ENCODE results near the gene MAP3K6. TPM values are rescaled to one million over a fixed set of nuclear protein-coding genes. Genes with fewer than 3 reads are reported as not detected.
"Not testable (repeated sequence)": the region's sequence is repeated elsewhere in the genome, so short reads cannot be mapped to it uniquely, and the experiment has no call there.

MAP3K6 gene
- total RNA-seq, 3 donors from 2014 or later = 18.5 to 38.5 (median 28.5) TPM

DNA sequence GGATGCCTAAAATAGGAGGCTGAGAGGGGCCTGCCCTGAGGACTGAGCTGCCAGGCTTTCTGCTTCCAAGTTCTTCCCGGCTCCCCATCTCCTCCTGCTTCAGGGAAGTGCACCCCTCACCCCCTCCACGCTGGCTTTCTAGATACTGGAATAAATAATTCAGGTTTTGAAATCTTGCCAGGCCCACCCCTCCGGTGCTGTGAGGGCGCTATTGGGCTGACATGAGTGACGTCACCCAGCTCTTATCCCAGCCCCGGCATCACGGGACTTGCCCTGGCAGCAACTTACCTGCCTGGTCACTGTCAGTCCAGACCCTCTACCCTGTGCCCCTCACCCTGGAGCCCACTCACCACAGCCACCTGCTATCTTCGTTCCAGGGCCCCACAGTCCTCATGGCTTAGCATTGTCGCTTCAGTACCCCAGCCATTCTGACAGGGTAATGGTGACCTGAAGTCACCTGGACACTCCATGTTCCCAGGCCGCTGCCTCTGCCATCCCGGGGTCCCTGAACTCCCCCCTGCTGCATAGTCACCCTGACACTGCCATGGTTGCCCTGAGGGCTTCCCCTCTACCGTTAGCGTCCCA lies 24.8 kb upstream of the MAP3K6 start:
- peak; percentile 34 for ATAC-seq
- DNase-seq = peak in 2 of 3 donors; percentile 53 to 59
- TF ChIP-seq, protein P1, sequence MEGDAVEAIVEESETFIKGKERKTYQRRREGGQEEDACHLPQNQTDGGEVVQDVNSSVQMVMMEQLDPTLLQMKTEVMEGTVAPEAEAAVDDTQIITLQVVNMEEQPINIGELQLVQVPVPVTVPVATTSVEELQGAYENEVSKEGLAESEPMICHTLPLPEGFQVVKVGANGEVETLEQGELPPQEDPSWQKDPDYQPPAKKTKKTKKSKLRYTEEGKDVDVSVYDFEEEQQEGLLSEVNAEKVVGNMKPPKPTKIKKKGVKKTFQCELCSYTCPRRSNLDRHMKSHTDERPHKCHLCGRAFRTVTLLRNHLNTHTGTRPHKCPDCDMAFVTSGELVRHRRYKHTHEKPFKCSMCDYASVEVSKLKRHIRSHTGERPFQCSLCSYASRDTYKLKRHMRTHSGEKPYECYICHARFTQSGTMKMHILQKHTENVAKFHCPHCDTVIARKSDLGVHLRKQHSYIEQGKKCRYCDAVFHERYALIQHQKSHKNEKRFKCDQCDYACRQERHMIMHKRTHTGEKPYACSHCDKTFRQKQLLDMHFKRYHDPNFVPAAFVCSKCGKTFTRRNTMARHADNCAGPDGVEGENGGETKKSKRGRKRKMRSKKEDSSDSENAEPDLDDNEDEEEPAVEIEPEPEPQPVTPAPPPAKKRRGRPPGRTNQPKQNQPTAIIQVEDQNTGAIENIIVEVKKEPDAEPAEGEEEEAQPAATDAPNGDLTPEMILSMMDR (IDR thresholded peaks at IDR 0.05) = no peak
- Histone ChIP-seq H3K4me1 (ENCODE audit: low read depth) (peaks cover 15% of the 10 kb centered on the region), H3K4me3 (no peak overlapping the region), H3K36me3 (ENCODE audit: low read depth) (no peaks in the 10 kb centered on the region), H3K9me3 (no peaks in the 10 kb centered on the region)
- intact Hi-C loops (cut with DNase I, micrococcal nuclease) = loop anchor here (5.0 kb wide), 2 partner anchors 34 to 89 kb away; no protein-coding TSS in a partner anchor

DNA sequence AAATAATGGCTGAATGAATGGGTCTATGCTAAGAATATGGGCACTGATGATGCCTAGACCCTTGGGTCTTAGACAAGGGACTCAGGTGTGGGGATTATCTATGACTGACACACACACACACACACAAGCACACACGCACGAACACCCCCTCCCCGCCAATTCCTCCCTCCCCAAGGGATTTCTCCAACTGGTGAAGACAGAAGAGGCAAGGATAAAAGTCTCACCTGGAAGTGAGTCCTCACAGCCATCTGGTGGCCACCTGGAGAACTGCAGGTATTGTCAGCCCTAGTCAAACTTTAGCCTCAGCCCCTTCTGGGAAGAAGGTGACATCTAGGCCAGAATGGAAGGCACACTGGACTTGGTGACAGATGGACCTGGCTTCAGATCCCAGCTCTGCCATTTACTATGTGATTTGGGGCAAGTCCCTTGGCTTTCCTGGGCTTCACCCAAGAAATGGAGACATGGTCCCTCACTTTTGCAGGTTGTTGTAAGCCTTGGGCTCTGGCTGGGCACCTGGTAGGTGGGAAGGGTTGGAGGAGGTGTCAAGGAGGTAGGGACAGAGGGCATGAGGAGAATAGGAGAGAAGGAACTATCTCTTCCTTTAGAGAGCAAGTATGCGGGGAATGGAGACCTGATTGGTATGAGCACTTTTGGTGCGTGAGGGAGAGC lies 21.7 kb upstream of the MAP3K6 start:
- Histone ChIP-seq H3K36me3 (ENCODE audit: low read depth) (no peaks in the 10 kb centered on the region), H3K4me1 (ENCODE audit: low read depth) (peaks cover 15% of the 10 kb centered on the region), H3K4me3 (no peak overlapping the region), H3K9me3 (no peaks in the 10 kb centered on the region)
- ATAC-seq = peak; percentile 56
- DNase-seq = peak in 2 of 3 donors; percentile 83 to 90
- intact Hi-C loops (cut with DNase I, micrococcal nuclease) = loop anchor here in 1 of 2 donors (5.0 kb wide), 1 partner anchor 86 kb away; no protein-coding TSS in a partner anchor
- TF ChIP-seq, protein P1 (IDR thresholded peaks at IDR 0.05) = peak; percentile 82

DNA sequence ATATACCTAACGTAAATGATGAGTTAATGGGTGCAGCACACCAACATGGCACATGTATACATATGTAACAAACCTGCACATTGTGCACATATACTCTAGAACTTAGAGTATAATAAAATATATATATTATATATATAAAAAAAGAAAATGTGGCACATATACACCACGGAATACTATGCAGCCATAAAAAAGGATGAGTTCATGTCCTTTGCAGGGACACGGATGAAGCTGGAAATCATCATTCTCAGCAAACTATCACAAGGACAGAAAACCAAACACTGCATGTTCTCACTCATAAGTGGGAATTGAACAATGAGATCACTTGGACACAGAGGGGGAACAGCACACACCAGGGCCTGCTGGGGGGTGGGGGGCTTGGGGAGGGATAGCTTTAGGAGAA lies 18.0 kb upstream of the MAP3K6 start:
- not testable (repeated sequence) for H3K4me3 ChIP-seq; ATAC-seq; H3K9me3 ChIP-seq; DNase-seq; H3K36me3 ChIP-seq (ENCODE audit: low read depth); H3K4me1 ChIP-seq (ENCODE audit: low read depth)
- intact Hi-C loops (cut with DNase I, micrococcal nuclease) = loop anchor here in 1 of 2 donors (5.0 kb wide), 1 partner anchor 82 kb away; no protein-coding TSS in a partner anchor

DNA sequence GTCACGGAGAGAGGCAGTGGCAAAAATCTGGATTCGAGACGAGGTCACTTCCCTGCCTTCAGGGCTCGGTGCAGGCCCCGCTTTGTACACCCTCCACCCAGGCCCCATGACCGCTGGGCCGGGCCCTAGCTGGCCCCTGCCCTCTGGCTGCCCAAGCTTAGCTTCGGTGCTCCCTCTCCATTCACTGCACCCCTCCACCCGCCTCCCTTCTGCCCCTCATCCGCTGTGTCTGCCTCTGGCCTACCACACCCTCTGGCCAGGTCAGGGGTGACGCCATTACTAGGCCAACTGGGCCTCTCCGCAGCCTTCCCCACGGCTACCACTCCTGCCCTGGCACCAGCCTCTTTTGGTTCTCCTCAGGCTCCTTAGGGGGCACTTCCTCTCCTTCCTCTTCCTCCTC lies 16.9 kb upstream of the MAP3K6 start:
- TF ChIP-seq, protein P1 (IDR thresholded peaks at IDR 0.05) = no peak
- intact Hi-C loops (cut with DNase I, micrococcal nuclease) = no loop called here
- Histone ChIP-seq H3K4me3 (no peak overlapping the region), H3K4me1 (ENCODE audit: low read depth) (no peaks in the 10 kb centered on the region), H3K36me3 (ENCODE audit: low read depth) (no peaks in the 10 kb centered on the region), H3K9me3 (no peaks in the 10 kb centered on the region)
- DNase-seq (no peak), ATAC-seq (no peak)

DNA sequence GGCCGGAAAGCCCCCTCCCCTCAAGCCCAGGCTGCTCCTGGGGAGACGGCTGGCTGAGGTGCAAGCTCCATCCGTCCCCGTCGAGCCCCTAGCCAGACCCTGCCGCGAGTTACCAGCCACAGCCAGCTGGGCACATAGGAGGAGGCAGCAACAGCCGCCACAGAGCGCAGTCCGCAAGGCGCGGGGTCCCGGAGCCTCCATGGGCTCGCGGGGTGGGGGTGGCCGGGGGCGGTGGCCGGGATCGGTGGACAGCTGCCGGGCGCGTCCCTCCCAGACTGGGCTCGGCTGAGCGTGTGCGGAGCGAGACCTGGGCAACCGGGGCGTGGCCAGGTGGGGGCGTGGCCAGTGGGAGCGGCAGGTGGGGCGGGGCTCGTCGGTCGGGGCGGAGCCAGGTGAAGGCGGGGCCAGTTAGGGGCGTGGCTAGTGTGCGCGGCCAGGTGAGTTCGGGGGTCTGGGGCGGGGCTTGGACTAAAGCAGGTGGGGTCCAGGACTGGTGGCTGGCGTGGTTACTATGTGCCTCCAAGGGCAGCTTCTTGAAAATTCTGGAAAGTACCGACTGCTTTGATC lies 16.4 kb upstream of the MAP3K6 start, which contains the start of gene CD164L2:
CD164L2 (minus strand) TSS at position 295 of the 567 bp plus-strand sequence; CDS start at position 201, 94 bp downstream.
- TF ChIP-seq, protein P1 (IDR thresholded peaks at IDR 0.05) = no peak
- intact Hi-C loops (cut with DNase I, micrococcal nuclease) = no loop called here
- no peaks in the 10 kb centered on the region for H3K4me1 ChIP-seq (ENCODE audit: low read depth)
- H3K9me3 ChIP-seq = no peaks in the 10 kb centered on the region
- peak; percentile 97 for ATAC-seq
- peak; percentile 86 to 91 (median 89) for DNase-seq
- no peaks in the 10 kb centered on the region for H3K36me3 ChIP-seq (ENCODE audit: low read depth)
- no peak within 1 kb of the TSS for H3K4me3 ChIP-seq

Data from mucosa of descending colon (tissue), 3 donors.